MM.1S (cell line): Measurements from ENCODE around the gene CDYL.

Experiments used
- CTCF ChIP-seq: fragments of 300-600 bp; sonication (generic); IDR thresholded peaks from 2 replicates; pipeline ENCODE4 v1.5.1; 2016; ENCODE audit warnings: antibody characterized with exemption, low read length, mixed read lengths
- EZH2phosphoT487 ChIP-seq: fragments of 300-600 bp; sonication (generic); IDR thresholded peaks from 2 replicates; pipeline ENCODE4 v1.6.1; 2018; ENCODE audit warnings: antibody characterized with exemption, low read length

- TF ChIP-seq EZH2phosphoT487: no peak
- no peak for TF ChIP-seq CTCF
Observed at GRCh38 chr6:4979426-4979825, 203.2 kb downstream of the CDYL start.
